Naive thymus-derived CD4-positive, alpha-beta T cell (primary cell): ENCODE measurements around the gene ERMP1. TPM values are rescaled to one million over a fixed set of nuclear protein-coding genes. Genes with fewer than 3 reads are reported as not detected.

Experiments used
- ATAC-seq: fragments of 150-1000 bp; cut with Tn5 transposase; 2 replicates; pipeline ENCODE4 v1.10.0; 2021; ENCODE audit warnings: mild to moderate bottlenecking, moderate library complexity
- CTCF ChIA-PET: fragments of 350-600 bp; sonication (Branson Sonifier 250); formaldehyde crosslinking; loops from one replicate; lab custom pipeline; 2021; ENCODE audit warnings: antibody characterized with exemption; lab: Charles Lee
- POLR2A ChIA-PET: fragments of 350-600 bp; sonication (Branson Sonifier 250); formaldehyde crosslinking; loops from one replicate; lab custom pipeline; 2021; ENCODE audit warnings: antibody characterized with exemption, inconsistent platforms; lab: Charles Lee
- DNase-seq, 9 donors: peaks; one replicate each; pipeline versions ENCODE4 v3.0.0 to v3.0.0-alpha.2; 2020 to 2022; ENCODE audit warnings: mixed read lengths in 1 of 9
- H3K27ac ChIP-seq: one replicate; pipeline ENCODE4 v1.7.0; 2013; ENCODE audit warnings: mild to moderate bottlenecking, low read depth, low read length, moderate library complexity
- H3K27me3 ChIP-seq, 2 donors: one replicate each; pipeline ENCODE4 v1.7.0; 2013; ENCODE audit warnings: low read length in 2 of 2, mild to moderate bottlenecking in 2 of 2, moderate library complexity in 2 of 2; ENCODE audit not compliant: control insufficient read depth in 2 of 2, insufficient read depth in 2 of 2
- H3K36me3 ChIP-seq, 3 experiments: 1 replicate in 2 of 3; 2 replicates in 1 of 3; pipeline ENCODE4 v1.7.0; 2013; ENCODE audit warnings: low read length in 3 of 3, mild to moderate bottlenecking in 3 of 3, moderate library complexity in 1 of 3; ENCODE audit not compliant: insufficient read depth in 3 of 3, control insufficient read depth in 2 of 3
- H3K4me1 ChIP-seq, 2 donors: one replicate each; pipeline ENCODE4 v1.7.0; 2013; ENCODE audit warnings: low read length in 2 of 2, mild to moderate bottlenecking in 2 of 2, moderate library complexity in 1 of 2; ENCODE audit not compliant: control insufficient read depth in 2 of 2, insufficient read depth in 2 of 2
- H3K4me3 ChIP-seq: 2 replicates; pipeline ENCODE4 v1.7.0; 2013; ENCODE audit warnings: mild to moderate bottlenecking, low read length
- H3K9me3 ChIP-seq, 3 experiments: 1 replicate in 2 of 3; 2 replicates in 1 of 3; pipeline ENCODE4 v1.7.0; 2013; ENCODE audit warnings: low read length in 3 of 3; ENCODE audit not compliant: control insufficient read depth in 2 of 3
- H3K27ac Mint-ChIP-seq, 9 donors: one replicate each; pipeline ENCODE4 v1.8.0; 2020 to 2022; ENCODE audit warnings: mixed read lengths in 9 of 9, mild to moderate bottlenecking in 8 of 9, moderate library complexity in 5 of 9, inconsistent platforms in 2 of 9
- H3K27me3 Mint-ChIP-seq, 5 donors: one replicate each; pipeline ENCODE4 v1.8.0; 2021 to 2022; ENCODE audit warnings: mixed read lengths in 5 of 5, mild to moderate bottlenecking in 1 of 5
- H3K36me3 Mint-ChIP-seq, 5 donors: one replicate each; pipeline ENCODE4 v1.8.0; 2020 to 2022; ENCODE audit warnings: mixed read lengths in 5 of 5, mild to moderate bottlenecking in 3 of 5, inconsistent platforms in 1 of 5
- H3K4me1 Mint-ChIP-seq, 7 donors: one replicate each; pipeline ENCODE4 v1.8.0; 2020 to 2022; ENCODE audit warnings: mixed read lengths in 7 of 7, mild to moderate bottlenecking in 3 of 7, inconsistent platforms in 1 of 7
- H3K4me3 Mint-ChIP-seq, 10 donors: one replicate each; pipeline ENCODE4 v1.8.0; 2020 to 2022; ENCODE audit warnings: mild to moderate bottlenecking in 10 of 10, mixed read lengths in 10 of 10, moderate library complexity in 6 of 10, inconsistent platforms in 2 of 10
- H3K9me3 Mint-ChIP-seq, 11 donors: one replicate each; pipeline ENCODE4 v1.8.0; 2020 to 2022; ENCODE audit warnings: mixed read lengths in 11 of 11, mild to moderate bottlenecking in 4 of 11, inconsistent platforms in 1 of 11, moderate library complexity in 1 of 11
- intact Hi-C, 2 donors: fragments of 100-400 bp; cut with micrococcal nuclease; formaldehyde crosslinking; loops; one replicate each; pipeline ENCODE4 v1.15.1; 2023
- polyA plus RNA-seq, 2 donors: library from polyadenylated mRNA; unstranded; fragments of 300-500 nt; fragmentation: Illumina TruSeq; gene quantifications; one replicate each; pipeline ENCODE4 v1.2.3, GENCODE V29; 2021
- total RNA-seq, 6 experiments: library from RNA in 5 of 6; stranded (reverse) in 5 of 6; gene quantifications; 1 replicate in 5 of 6; 2 replicates in 1 of 6; pipeline ENCODE4 v1.2.3 and lab custom pipeline; 2021 to 2026

Gene ERMP1
- total and polyA plus RNA-seq, 7 experiments from 2014 or later: 7.3 to 37.1 (median 13.0) TPM

GRCh38 chr9:5838884-5839571 lies 6.1 kb upstream of the ERMP1 start:
- DNase-seq: no peak
- ATAC-seq: no peak
- Mint-ChIP-seq H3K4me1 (peaks cover 40 to 57% (median 56%) of the 10 kb centered on the region in 7 donors), H3K27me3 (no peaks in the 10 kb centered on the region), H3K9me3 (peaks cover 0 to 7% (median 0%) of the 10 kb centered on the region in 11 donors), H3K27ac (no peak overlapping the region), H3K4me3 (no peak overlapping the region), H3K36me3 (peaks cover 0 to 24% (median 0%) of the 10 kb centered on the region in 5 donors)
- Histone ChIP-seq H3K27ac (no peak overlapping the region), H3K36me3 (no peaks in the 10 kb centered on the region), H3K4me1 (peaks cover 30% of the 10 kb centered on the region in 2 donors), H3K4me3 (no peak overlapping the region), H3K27me3 (no peaks in the 10 kb centered on the region), H3K9me3 (no peaks in the 10 kb centered on the region)
- CTCF ChIA-PET: no interaction called here
- POLR2A ChIA-PET: no interaction called here
- intact Hi-C loops: loop anchor here (10.0 kb wide), 3 partner anchors 854 to 1174 kb away; partner anchors contain the start of genes AK3 (in 1 of the 2), JAK2 (in 1 of the 2), PLPP6 (in 1 of the 2) and SPATA6L (in 1 of the 2)

DNA sequence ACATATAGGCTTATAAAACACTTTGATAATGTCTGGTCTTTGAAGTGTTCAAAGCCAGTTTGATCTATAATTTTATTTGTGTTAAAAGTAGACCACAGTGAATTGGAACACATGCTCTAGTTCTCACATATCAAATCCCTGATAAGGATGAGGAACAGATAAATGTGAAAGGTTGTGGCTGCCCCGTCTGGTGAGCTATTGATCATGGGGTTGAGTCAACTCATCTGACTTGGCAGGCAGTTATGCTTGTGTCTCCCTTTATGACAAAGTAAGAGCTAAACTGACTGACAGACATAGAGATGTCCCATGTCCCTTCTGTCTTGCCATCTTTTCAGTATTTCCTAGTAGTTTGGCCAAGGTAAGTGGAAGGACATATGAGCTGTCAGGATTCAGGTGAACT lies 2.9 kb upstream of the ERMP1 start:
- intact Hi-C loops: loop anchor here (10.0 kb wide), 3 partner anchors 851 to 1171 kb away; partner anchors contain the start of genes AK3 (in 1 of the 2), JAK2 (in 1 of the 2), PLPP6 (in 1 of the 2) and SPATA6L (in 1 of the 2)
- ChIA-PET POLR2A (interaction anchor here (1.8 kb wide), 1 partner anchor 172 kb away, joined by 5 read pairs; a partner anchor contains a TSS), CTCF (interaction anchor here (0.9 to 1.2 kb wide), 4 partner anchors 9 to 219 kb away, joined by 3 read pairs; no protein-coding TSS in a partner anchor)
- H3K27ac ChIP-seq: no peak overlapping the region
- no peaks in the 10 kb centered on the region for H3K27me3 Mint-ChIP-seq
- H3K36me3 Mint-ChIP-seq: peaks cover 0 to 16% (median 0%) of the 10 kb centered on the region in 5 donors
- no peaks in the 10 kb centered on the region for H3K9me3 Mint-ChIP-seq
- peak overlapping the region in 1 of 9 donors; percentile 32 for H3K27ac Mint-ChIP-seq
- peaks cover 27 to 52% (median 50%) of the 10 kb centered on the region in 7 donors for H3K4me1 Mint-ChIP-seq
- no peak overlapping the region for H3K4me3 Mint-ChIP-seq
- H3K27me3 ChIP-seq: no peaks in the 10 kb centered on the region
- no peak overlapping the region for H3K4me3 ChIP-seq
- H3K4me1 ChIP-seq: peaks cover 21 to 29% of the 10 kb centered on the region in 2 donors
- H3K9me3 ChIP-seq: no peaks in the 10 kb centered on the region
- ATAC-seq (no peak), DNase-seq (no peak)
- peaks cover 0 to 3% (median 0%) of the 10 kb centered on the region in 3 experiments for H3K36me3 ChIP-seq

DNA sequence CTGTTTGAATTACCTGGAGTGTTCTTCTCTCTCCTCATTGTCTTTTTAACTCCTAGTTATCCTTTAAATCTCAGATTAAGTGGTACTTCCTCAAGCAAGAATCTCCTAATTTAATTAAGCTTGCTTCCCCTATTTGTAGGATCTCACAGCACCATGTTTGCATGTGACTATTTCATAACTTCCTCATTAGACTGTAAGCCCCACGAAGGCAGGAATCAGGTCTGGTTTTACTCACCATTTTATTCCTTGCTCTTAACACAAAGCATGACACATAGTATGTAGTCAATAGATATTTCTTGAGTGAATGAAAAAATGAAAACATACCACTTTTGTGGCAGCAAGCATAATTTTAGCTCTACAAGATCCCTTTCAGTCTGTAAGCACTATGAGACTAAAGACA lies 1.3 kb upstream of the ERMP1 start:
- peaks cover 25 to 28% of the 10 kb centered on the region in 2 donors for H3K4me1 ChIP-seq
- peaks cover 0 to 18% (median 0%) of the 10 kb centered on the region in 5 donors for H3K36me3 Mint-ChIP-seq
- POLR2A ChIA-PET: interaction anchor here (0.7 to 4.6 kb wide), 6 partner anchors 7 to 1170 kb away, joined by 3 to 38 read pairs (median 6); partner anchors contain the start of gene RANBP6
- peak overlapping the region in 8 of 9 donors; percentile 9 to 96 (median 80) for H3K27ac Mint-ChIP-seq
- no peaks in the 10 kb centered on the region for H3K9me3 Mint-ChIP-seq
- peaks cover 24 to 62% (median 50%) of the 10 kb centered on the region in 7 donors for H3K4me1 Mint-ChIP-seq
- H3K27me3 Mint-ChIP-seq: no peaks in the 10 kb centered on the region
- CTCF ChIA-PET: interaction anchor here (0.5 to 3.6 kb wide), 3 partner anchors 9 to 1051 kb away, joined by 3 to 45 read pairs (median 3); no protein-coding TSS in a partner anchor
- H3K27ac ChIP-seq: no peak overlapping the region
- H3K36me3 ChIP-seq: peaks cover 0 to 5% (median 0%) of the 10 kb centered on the region in 3 experiments
- H3K9me3 ChIP-seq: no peaks in the 10 kb centered on the region
- intact Hi-C loops: loop anchor here (5.0 to 10.0 kb wide), 6 partner anchors 382 to 1963 kb away; partner anchors contain the start of genes AK3 (in 1 of the 2), CD274 (in 1 of the 2), DMAC1 (in 1 of the 2) and JAK2 (in 1 of the 2)
- H3K27me3 ChIP-seq: no peaks in the 10 kb centered on the region
- no peak for ATAC-seq
- H3K4me3 Mint-ChIP-seq: peak overlapping the region; percentile 1 to 98 (median 64)
- no peak for DNase-seq
- no peak overlapping the region for H3K4me3 ChIP-seq

GRCh38 chr9:5832071-5832537 lies 813 bp downstream of the ERMP1 start:
- peak; percentile 18 for ATAC-seq
- peaks cover 28 to 75% (median 60%) of the 10 kb centered on the region in 7 donors for H3K4me1 Mint-ChIP-seq
- H3K36me3 Mint-ChIP-seq: peaks cover 0 to 28% (median 5%) of the 10 kb centered on the region in 5 donors
- Histone ChIP-seq H3K9me3 (no peaks in the 10 kb centered on the region), H3K27ac (peak overlapping the region; percentile 60), H3K4me1 (peaks cover 25 to 33% of the 10 kb centered on the region in 2 donors), H3K4me3 (peak overlapping the region; percentile 85), H3K36me3 (peaks cover 0 to 10% (median 0%) of the 10 kb centered on the region in 3 experiments), H3K27me3 (no peaks in the 10 kb centered on the region)
- CTCF ChIA-PET: interaction anchor here (0.6 to 3.6 kb wide), 9 partner anchors 10 to 231 kb away, joined by 3 to 45 read pairs (median 3); no protein-coding TSS in a partner anchor
- H3K9me3 Mint-ChIP-seq: no peaks in the 10 kb centered on the region
- intact Hi-C loops: loop anchor here (1.0 to 10.0 kb wide), 15 partner anchors 19 to 1965 kb away; partner anchors contain the start of genes RIC1 (in 2 of the 2), AK3 (in 1 of the 2), CD274 (in 1 of the 2) and DMAC1 (in 1 of the 2)
- no peaks in the 10 kb centered on the region for H3K27me3 Mint-ChIP-seq
- peak overlapping the region; percentile 74 to 92 (median 84) for H3K27ac Mint-ChIP-seq
- POLR2A ChIA-PET: interaction anchor here (1.0 to 4.6 kb wide), 9 partner anchors 10 to 925 kb away, joined by 3 to 38 read pairs (median 6); partner anchors contain the start of genes KDM4C, RANBP6 and RIC1
- peak overlapping the region; percentile 91 to 99 (median 95) for H3K4me3 Mint-ChIP-seq
- DNase-seq: peak in 7 of 9 donors; percentile 14 to 46 (median 37)

- Mint-ChIP-seq H3K9me3 (no peaks in the 10 kb centered on the region), H3K27me3 (no peaks in the 10 kb centered on the region), H3K4me1 (peaks cover 21 to 51% (median 41%) of the 10 kb centered on the region in 7 donors), H3K36me3 (peaks cover 0 to 40% (median 32%) of the 10 kb centered on the region in 5 donors), H3K27ac (peak overlapping the region in 7 of 9 donors; percentile 4 to 55 (median 45)), H3K4me3 (peak overlapping the region in 1 of 10 donors; percentile 25)
- Histone ChIP-seq H3K4me1 (peaks cover 7 to 12% of the 10 kb centered on the region in 2 donors), H3K4me3 (no peak overlapping the region), H3K27me3 (no peaks in the 10 kb centered on the region), H3K36me3 (peaks cover 0 to 25% (median 5%) of the 10 kb centered on the region in 3 experiments), H3K9me3 (no peaks in the 10 kb centered on the region), H3K27ac (no peak overlapping the region)
- ChIA-PET POLR2A (interaction anchor here (0.6 to 1.4 kb wide), 3 partner anchors 19 to 253 kb away, joined by 3 to 4 read pairs (median 3); no protein-coding TSS in a partner anchor), CTCF (interaction anchor here (0.7 to 2.1 kb wide), 5 partner anchors 9 to 665 kb away, joined by 3 to 5 read pairs (median 3); no protein-coding TSS in a partner anchor)
- no peak for DNase-seq
- intact Hi-C loops: no loop called here
- ATAC-seq: no peak
Measured at GRCh38 chr9:5825895-5826622, 6.9 kb downstream of the ERMP1 start.
